Natural killer cell (primary cell): Measurements from ENCODE around the gene RAB5IF. TPM values are rescaled to one million over a fixed set of nuclear protein-coding genes. Genes with fewer than 3 reads are reported as not detected.

Experiments used
- ATAC-seq, 3 donors: fragments of 150-1000 bp in 2 of 3; fragments of 200-7000 bp in 1 of 3; cut with Tn5 transposase; 1 replicate in 1 of 3; 2 replicates in 2 of 3; pipeline ENCODE4 v1.10.0; 2021; ENCODE audit warnings: mild to moderate bottlenecking in 2 of 3, moderate library complexity in 2 of 3
- DNase-seq, 2 donors: peaks; one replicate each; pipeline versions ENCODE4 v3.0.0 to v3.0.0-alpha.2; 2013 to 2021; ENCODE audit warnings: mixed read lengths in 1 of 2
- H3K27ac ChIP-seq: one replicate; pipeline ENCODE4 v1.5.1; 2013; ENCODE audit warnings: mild to moderate bottlenecking, low read length
- H3K27me3 ChIP-seq: one replicate; pipeline ENCODE4 v1.6.1; 2013; ENCODE audit warnings: low read length; ENCODE audit not compliant: control insufficient read depth, insufficient read depth
- H3K36me3 ChIP-seq: one replicate; pipeline ENCODE4 v1.6.1; 2013; ENCODE audit warnings: low read length; ENCODE audit not compliant: control insufficient read depth, insufficient read depth
- H3K4me1 ChIP-seq: one replicate; pipeline ENCODE4 v1.6.1; 2013; ENCODE audit warnings: low read length; ENCODE audit not compliant: control insufficient read depth, insufficient read depth
- H3K4me3 ChIP-seq: one replicate; pipeline ENCODE4 v1.5.1; 2013; ENCODE audit warnings: low read length
- H3K9me3 ChIP-seq: one replicate; pipeline ENCODE4 v1.6.1; 2013; ENCODE audit warnings: low read length; ENCODE audit not compliant: control insufficient read depth, insufficient read depth
- H3K27ac Mint-ChIP-seq, 2 donors: one replicate each; pipeline ENCODE4 v1.8.0; 2022; ENCODE audit warnings: mild to moderate bottlenecking in 2 of 2, mixed read lengths in 2 of 2, moderate library complexity in 1 of 2
- H3K27me3 Mint-ChIP-seq, 2 donors: one replicate each; pipeline ENCODE4 v1.8.0; 2022; ENCODE audit warnings: low read depth in 2 of 2, mixed read lengths in 2 of 2
- H3K36me3 Mint-ChIP-seq: one replicate; pipeline ENCODE4 v1.8.0; 2022; ENCODE audit warnings: mixed read lengths
- H3K4me1 Mint-ChIP-seq, 2 donors: one replicate each; pipeline ENCODE4 v1.8.0; 2022; ENCODE audit warnings: mixed read lengths in 2 of 2
- H3K4me3 Mint-ChIP-seq: one replicate; pipeline ENCODE4 v1.8.0; 2022; ENCODE audit warnings: mild to moderate bottlenecking, moderate library complexity, mixed read lengths
- H3K9me3 Mint-ChIP-seq, 2 donors: one replicate each; pipeline ENCODE4 v1.8.0; 2022; ENCODE audit warnings: mixed read lengths in 2 of 2
- CTCF ChIP-seq: fragments of 200-600 bp; IDR thresholded peaks from one replicate; pipeline ENCODE4 v1.8.0; 2022; ENCODE audit warnings: antibody characterized with exemption
- WGBS: methylation state at CpG from one replicate; pipeline ENCODE4 v1.1.7; 2013; ENCODE audit warnings: missing lambda C conversion rate; ENCODE audit not compliant: insufficient coverage; 5-methylcytosine and 5-hydroxymethylcytosine counted together
- intact Hi-C: fragments of 100-400 bp; cut with micrococcal nuclease; formaldehyde crosslinking; loops from one replicate; pipeline ENCODE4 v1.14.2; 2022
- total RNA-seq, 4 donors: library from RNA; stranded (reverse); fragments of 120-200 nt in 1 of 4; gene quantifications; one replicate each; pipeline versions ENCODE4 v1.2.3 to v1.2.4, GENCODE V29; 2013 to 2022

The RAB5IF gene
- total RNA-seq, 3 donors from 2014 or later (not counting 1 experiment from before 2014, with no cell fraction given), result 158 to 265 (median 247) TPM

DNA sequence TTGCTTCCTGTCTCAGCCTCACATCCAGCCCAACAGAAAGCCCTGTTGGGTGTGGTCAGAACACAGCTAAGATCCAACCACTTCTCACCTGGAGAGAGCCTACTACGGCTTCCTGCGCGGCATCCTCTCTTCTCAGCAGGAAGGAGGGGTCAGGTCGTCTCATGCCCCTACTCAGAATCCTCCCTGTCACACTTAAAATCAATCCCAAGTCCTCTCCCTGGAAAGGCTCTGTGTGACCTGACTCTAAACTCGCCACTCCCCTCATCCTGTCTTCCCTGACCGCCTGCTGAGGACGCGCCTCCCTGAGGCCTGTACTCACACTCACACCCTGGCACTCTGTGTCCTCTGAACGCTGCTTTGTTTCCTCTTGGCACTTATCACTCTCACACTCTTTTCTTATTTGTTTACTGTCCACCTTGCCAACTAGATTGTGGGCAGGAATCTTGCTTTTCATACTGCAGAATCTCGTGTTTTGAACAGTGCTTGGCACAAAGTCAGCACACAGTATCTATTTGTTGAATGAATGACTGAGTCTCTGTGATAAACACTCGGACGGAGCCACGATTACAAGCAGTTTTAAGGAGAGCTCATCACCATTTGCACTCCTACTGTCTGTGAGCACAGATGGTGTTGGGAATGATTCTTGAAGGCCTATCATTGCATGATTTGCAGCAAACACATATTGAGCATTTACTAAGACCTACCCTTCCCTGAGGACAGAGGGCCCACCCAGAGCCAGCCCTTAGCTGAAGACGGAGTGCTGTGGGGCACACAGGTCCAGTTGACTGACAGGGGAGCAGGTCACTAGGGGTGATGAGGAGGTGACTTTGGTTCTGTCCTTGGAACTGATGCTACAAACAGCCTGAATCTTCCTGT, 18.7 kb downstream of the RAB5IF start:
- H3K36me3 Mint-ChIP-seq, result no peaks in the 10 kb centered on the region

GRCh38 chr20:36624944-36625324, 19.4 kb downstream of the RAB5IF start:
- 100% methylated on average over 1 of the region's 2 CpGs for WGBS
- peaks cover 54 to 65% of the 10 kb centered on the region in 2 donors for H3K4me1 Mint-ChIP-seq
- H3K27ac Mint-ChIP-seq, result peak overlapping the region; percentile 81 to 90
- DNase-seq (no peak), ATAC-seq (no peak)
- Histone ChIP-seq H3K9me3 (no peaks in the 10 kb centered on the region), H3K36me3 (peaks cover 47% of the 10 kb centered on the region), H3K4me1 (peaks cover 40% of the 10 kb centered on the region), H3K27me3 (no peaks in the 10 kb centered on the region), H3K4me3 (no peak overlapping the region), H3K27ac (no peak overlapping the region)
- no peaks in the 10 kb centered on the region for H3K36me3 Mint-ChIP-seq
- H3K4me3 Mint-ChIP-seq, result no peak overlapping the region
- intact Hi-C loops, result no loop called here
- no peak for TF ChIP-seq CTCF
- H3K27me3 Mint-ChIP-seq, result no peaks in the 10 kb centered on the region
- no peaks in the 10 kb centered on the region for H3K9me3 Mint-ChIP-seq

More for the DNA sequence above, 18.7 kb downstream of the RAB5IF start:
- no peak overlapping the region for H3K4me3 ChIP-seq
- Mint-ChIP-seq H3K27ac (peak overlapping the region; percentile 81 to 90), H3K9me3 (no peaks in the 10 kb centered on the region), H3K4me3 (no peak overlapping the region), H3K4me1 (peaks cover 51 to 60% of the 10 kb centered on the region in 2 donors), H3K27me3 (no peaks in the 10 kb centered on the region)
- H3K9me3 ChIP-seq, result no peaks in the 10 kb centered on the region
- TF ChIP-seq CTCF, result no peak
- H3K27me3 ChIP-seq, result no peaks in the 10 kb centered on the region
- 74% methylated on average over 14 of the region's 14 CpGs for WGBS
- peaks cover 47% of the 10 kb centered on the region for H3K36me3 ChIP-seq
- no peak for DNase-seq
- ATAC-seq, result peak in 1 of 3 donors; percentile 15
- peaks cover 33% of the 10 kb centered on the region for H3K4me1 ChIP-seq
- intact Hi-C loops, result no loop called here
- H3K27ac ChIP-seq, result peak overlapping the region; percentile 3

GRCh38 chr20:36628076-36628475, 22.5 kb downstream of the RAB5IF start:
- ATAC-seq (peak; percentile 73 to 88 (median 80)), DNase-seq (peak; percentile 61 to 81)
- Mint-ChIP-seq H3K27ac (peak overlapping the region; percentile 93 to 95), H3K4me3 (peak overlapping the region; percentile 66), H3K36me3 (no peaks in the 10 kb centered on the region), H3K27me3 (no peaks in the 10 kb centered on the region), H3K4me1 (peaks cover 51 to 63% of the 10 kb centered on the region in 2 donors), H3K9me3 (no peaks in the 10 kb centered on the region)
- no peak for TF ChIP-seq CTCF
- Histone ChIP-seq H3K4me1 (peaks cover 50% of the 10 kb centered on the region), H3K36me3 (peaks cover 62% of the 10 kb centered on the region), H3K9me3 (no peaks in the 10 kb centered on the region), H3K4me3 (no peak overlapping the region), H3K27me3 (no peaks in the 10 kb centered on the region), H3K27ac (peak overlapping the region; percentile 77)
- intact Hi-C loops, result loop anchor here (1.0 kb wide), 3 partner anchors 16 to 64 kb away; partner anchors contain the start of gene RAB5IF
- WGBS, result 57% methylated on average over 7 of the region's 7 CpGs
